Progenitor cell of endocrine pancreas (in vitro differentiated cells): ENCODE measurements around the gene MKNK1. TPM values are rescaled to one million over a fixed set of nuclear protein-coding genes. Genes with fewer than 3 reads are reported as not detected.

Experiments used
- DNase-seq: peaks from one replicate; pipeline ENCODE4 v3.0.0; 2021; ENCODE audit warnings: low spot score; ENCODE audit not compliant: unreplicated experiment
- H3K27ac Mint-ChIP-seq: 2 replicates; pipeline ENCODE4 v1.8.0; 2021; ENCODE audit warnings: mild to moderate bottlenecking, moderate library complexity, mixed read lengths
- H3K27me3 Mint-ChIP-seq: 2 replicates; pipeline ENCODE4 v1.8.0; 2021; ENCODE audit warnings: mixed read lengths
- H3K36me3 Mint-ChIP-seq: 2 replicates; pipeline ENCODE4 v1.8.0; 2022; ENCODE audit warnings: mixed read lengths; ENCODE audit not compliant: insufficient read depth
- H3K4me1 Mint-ChIP-seq: 2 replicates; pipeline ENCODE4 v1.8.0; 2021; ENCODE audit warnings: low read depth, mixed read lengths
- H3K4me3 Mint-ChIP-seq: 2 replicates; pipeline ENCODE4 v1.8.0; 2021; ENCODE audit warnings: low read depth, mild to moderate bottlenecking, moderate library complexity, mixed read lengths
- H3K9me3 Mint-ChIP-seq: 2 replicates; pipeline ENCODE4 v1.8.0; 2021; ENCODE audit warnings: low read depth, mixed read lengths
- CTCF ChIP-seq: fragments of 200-600 bp; sonication (generic); IDR thresholded peaks from one replicate; pipeline ENCODE4 v1.5.0; 2021; ENCODE audit warnings: antibody characterized with exemption, mild to moderate bottlenecking; ENCODE audit not compliant: unreplicated experiment
- total RNA-seq: library from RNA; stranded (reverse); gene quantifications from 2 replicates; pipeline ENCODE4 v1.2.1, GENCODE V29; 2021

MKNK1 gene
- total RNA-seq, 1 donor from 2014 or later = 29.3 TPM

GRCh38 chr1:46519209-46519608 lies 84.9 kb downstream of the MKNK1 start:
- no peak for DNase-seq
- TF ChIP-seq CTCF = no peak
- Mint-ChIP-seq H3K27me3 (peaks cover 67% of the 10 kb centered on the region), H3K9me3 (no peaks in the 10 kb centered on the region), H3K27ac (no peak overlapping the region), H3K4me3 (no peak overlapping the region), H3K4me1 (peaks cover 21% of the 10 kb centered on the region), H3K36me3 (no peaks in the 10 kb centered on the region)

- Mint-ChIP-seq H3K4me3 (no peak overlapping the region), H3K36me3 (no peaks in the 10 kb centered on the region), H3K27me3 (peaks cover 62% of the 10 kb centered on the region), H3K27ac (no peak overlapping the region), H3K9me3 (no peaks in the 10 kb centered on the region), H3K4me1 (peaks cover 21% of the 10 kb centered on the region)
- no peak for TF ChIP-seq CTCF
- no peak for DNase-seq
Observed at GRCh38 chr1:46517932-46518498, 86.1 kb downstream of the MKNK1 start.

GRCh38 chr1:46517010-46517600 lies 87.0 kb downstream of the MKNK1 start:
- no peak overlapping the region for H3K27ac Mint-ChIP-seq
- H3K36me3 Mint-ChIP-seq = no peaks in the 10 kb centered on the region
- TF ChIP-seq CTCF = no peak
- H3K4me3 Mint-ChIP-seq = no peak overlapping the region
- peaks cover 62% of the 10 kb centered on the region for H3K27me3 Mint-ChIP-seq
- peaks cover 17% of the 10 kb centered on the region for H3K4me1 Mint-ChIP-seq
- DNase-seq = no peak
- no peaks in the 10 kb centered on the region for H3K9me3 Mint-ChIP-seq

GRCh38 chr1:46516200-46516950 lies 87.7 kb downstream of the MKNK1 start:
- Mint-ChIP-seq H3K27ac (no peak overlapping the region), H3K27me3 (peaks cover 59% of the 10 kb centered on the region)

More at GRCh38 chr1:46516200-46516950, 87.7 kb downstream of the MKNK1 start:
- TF ChIP-seq CTCF = no peak
- DNase-seq = no peak
- H3K36me3 Mint-ChIP-seq = no peaks in the 10 kb centered on the region
- no peaks in the 10 kb centered on the region for H3K9me3 Mint-ChIP-seq
- H3K4me3 Mint-ChIP-seq = no peak overlapping the region
- peaks cover 17% of the 10 kb centered on the region for H3K4me1 Mint-ChIP-seq
